HG03342 (cell line): Measurements from ENCODE around the gene RIPOR1.

ENCODE experiments used
- ATAC-seq: cut with Tn5 transposase; IDR thresholded peaks from one replicate; pipeline ENCODE4 v1.9.1; 2021; ENCODE audit warnings: mild to moderate bottlenecking, moderate library complexity; ENCODE audit not compliant: unreplicated experiment

The RIPOR1 gene

DNA sequence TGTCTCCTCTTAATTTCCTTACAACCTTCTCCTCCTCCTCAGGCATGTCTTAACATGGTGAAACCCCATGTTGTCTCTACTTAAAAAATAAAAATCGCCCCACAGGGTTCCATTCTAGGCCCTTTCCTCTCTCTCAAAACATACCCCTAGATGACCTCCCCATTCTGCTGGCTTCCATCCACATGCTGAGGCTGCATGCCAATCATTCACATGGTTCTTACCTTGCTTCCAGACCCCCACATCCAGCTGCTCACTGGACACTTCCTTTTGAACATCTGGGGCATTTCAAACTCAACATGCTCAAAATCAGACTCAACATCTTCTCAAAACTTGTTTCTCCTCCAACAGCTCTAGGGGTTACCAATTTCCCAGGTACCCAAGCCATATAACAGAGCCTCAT lies 21.3 kb downstream of the RIPOR1 start:
- no peak for ATAC-seq

- ATAC-seq = no peak
Measured at GRCh38 chr16:67551091-67551490, 22.5 kb downstream of the RIPOR1 start.

DNA sequence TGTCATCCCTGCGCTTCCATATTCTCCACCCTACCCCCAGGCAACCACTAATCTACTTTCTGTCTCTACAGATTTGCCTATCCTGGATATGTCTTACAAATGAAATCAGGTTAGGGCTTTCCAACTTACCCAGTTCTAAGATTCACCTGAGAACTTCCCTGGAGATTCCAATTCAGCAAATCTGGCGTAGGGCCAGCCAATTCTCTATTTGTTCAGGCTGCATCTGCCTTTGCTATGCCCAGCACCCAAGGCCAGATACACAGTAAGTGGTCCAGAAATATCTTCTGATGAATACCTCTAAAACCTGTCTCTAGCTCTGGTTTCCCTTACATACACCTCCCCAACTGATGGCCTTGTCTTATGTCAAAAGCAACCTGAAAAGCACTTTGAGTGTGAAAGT lies 23.3 kb downstream of the RIPOR1 start:
- ATAC-seq = no peak

DNA sequence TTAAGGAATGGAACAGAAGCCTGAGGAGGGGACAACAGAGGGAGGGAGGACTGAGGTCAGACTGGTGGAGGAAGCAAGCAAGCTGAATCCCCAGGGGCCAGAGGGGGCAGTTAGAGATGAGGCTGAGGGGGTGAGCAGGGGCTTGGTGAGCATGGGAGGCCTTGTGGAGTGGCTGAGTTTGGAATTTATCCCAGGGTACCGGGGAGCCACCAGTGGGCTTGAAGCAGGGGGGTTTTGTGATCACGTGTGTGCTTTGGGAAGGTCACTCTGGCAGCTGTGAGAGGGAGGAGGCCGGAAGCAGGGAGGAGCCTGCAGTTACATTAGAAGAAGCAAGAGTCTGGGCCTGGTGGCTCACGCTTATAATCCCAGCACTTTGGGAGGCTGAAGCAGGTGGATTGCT lies 23.8 kb downstream of the RIPOR1 start:
- ATAC-seq = no peak

- ATAC-seq = no peak
Measured at GRCh38 chr16:67555795-67556212, 27.2 kb downstream of the RIPOR1 start.

GRCh38 chr16:67558859-67559258 lies 30.2 kb downstream of the RIPOR1 start:
- ATAC-seq = no peak

DNA sequence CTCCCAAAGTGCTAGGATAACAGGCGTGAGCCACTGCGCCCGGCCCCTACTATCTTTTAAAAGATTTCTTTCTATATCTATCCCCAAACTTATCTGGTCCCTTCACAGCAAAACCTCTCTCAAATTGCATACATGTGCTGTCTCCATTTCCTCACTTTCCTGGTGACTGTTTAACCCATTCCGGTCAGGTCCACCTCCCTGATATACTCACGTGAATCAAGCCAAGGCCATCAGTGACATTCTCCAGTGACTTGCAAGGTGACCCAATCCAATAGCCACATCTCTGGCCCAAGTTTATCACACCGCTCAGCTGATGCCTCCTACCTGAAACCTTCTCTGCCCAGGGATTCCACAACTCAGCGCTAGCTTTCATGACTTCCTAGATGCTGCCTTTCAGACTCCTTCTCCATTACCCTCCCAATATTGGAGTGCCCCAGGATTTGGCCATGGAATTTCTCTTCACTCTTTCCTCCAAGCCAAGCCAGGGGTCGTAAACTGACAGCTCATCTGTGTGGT lies 32.3 kb downstream of the RIPOR1 start:
- ATAC-seq = no peak

GRCh38 chr16:67561501-67561823 lies 32.8 kb downstream of the RIPOR1 start:
- ATAC-seq = no peak

DNA sequence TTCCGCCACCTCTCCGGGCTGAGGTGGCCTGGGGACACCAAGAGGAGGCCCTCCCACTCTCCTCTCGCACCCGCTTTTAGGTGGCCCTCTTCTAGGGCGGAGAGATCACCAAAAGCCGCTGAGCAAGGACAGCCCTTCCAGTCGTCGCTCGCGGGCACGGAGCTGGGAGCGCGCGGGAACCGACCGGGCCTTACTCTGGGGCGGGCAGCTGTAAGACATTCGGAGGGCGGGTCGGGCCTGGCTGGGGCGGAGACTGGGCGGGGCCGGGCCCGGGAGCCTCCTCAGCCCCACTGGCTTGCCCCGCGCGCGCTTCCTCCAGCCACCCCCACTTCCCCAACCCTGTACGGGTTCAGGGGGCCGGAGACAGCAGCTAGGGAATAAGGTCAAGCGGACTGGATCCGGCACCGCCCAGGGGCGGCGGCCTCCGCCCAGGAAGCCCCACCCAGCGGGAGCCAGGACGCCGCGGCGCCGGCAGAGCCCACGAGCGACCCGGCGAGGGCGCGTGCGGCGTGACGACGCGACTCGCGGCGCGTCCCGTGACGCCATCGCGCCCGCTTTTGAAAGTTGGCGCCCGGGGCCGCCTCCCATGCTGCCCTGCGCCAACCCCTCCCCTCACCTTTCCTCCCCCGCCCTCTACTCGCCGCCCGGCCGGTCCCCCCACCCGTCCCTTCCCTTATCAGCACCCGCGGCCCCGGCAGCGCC lies 33.3 kb downstream of the RIPOR1 start:
- peak; percentile 81 for ATAC-seq

DNA sequence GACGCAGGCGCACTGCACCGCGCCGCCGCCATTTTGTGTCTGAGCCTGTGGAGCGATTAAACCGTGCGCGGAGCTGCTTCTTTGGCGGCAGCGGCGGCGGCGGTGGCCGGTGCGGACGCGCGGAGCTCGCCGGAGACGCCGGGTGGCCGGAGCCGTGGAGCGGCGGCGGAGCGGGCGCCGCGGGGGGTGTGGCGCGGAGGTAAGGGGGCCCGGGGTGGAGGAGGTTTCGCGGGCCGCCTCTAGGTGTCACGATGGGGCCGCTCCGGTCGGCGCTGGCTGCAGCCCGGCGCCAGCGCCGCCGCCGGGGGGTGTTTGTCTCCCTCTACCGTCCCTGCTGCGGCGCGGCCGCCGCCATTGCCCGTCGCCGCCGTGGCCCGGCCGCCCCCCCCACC lies 33.9 kb downstream of the RIPOR1 start, which contains the start of gene CTCF:
Gene CTCF (plus strand): TSS at position 1 of the 392 bp plus-strand sequence. CDS start 48,307 bp downstream, outside the sequence.
- peak; percentile 36 for ATAC-seq

DNA sequence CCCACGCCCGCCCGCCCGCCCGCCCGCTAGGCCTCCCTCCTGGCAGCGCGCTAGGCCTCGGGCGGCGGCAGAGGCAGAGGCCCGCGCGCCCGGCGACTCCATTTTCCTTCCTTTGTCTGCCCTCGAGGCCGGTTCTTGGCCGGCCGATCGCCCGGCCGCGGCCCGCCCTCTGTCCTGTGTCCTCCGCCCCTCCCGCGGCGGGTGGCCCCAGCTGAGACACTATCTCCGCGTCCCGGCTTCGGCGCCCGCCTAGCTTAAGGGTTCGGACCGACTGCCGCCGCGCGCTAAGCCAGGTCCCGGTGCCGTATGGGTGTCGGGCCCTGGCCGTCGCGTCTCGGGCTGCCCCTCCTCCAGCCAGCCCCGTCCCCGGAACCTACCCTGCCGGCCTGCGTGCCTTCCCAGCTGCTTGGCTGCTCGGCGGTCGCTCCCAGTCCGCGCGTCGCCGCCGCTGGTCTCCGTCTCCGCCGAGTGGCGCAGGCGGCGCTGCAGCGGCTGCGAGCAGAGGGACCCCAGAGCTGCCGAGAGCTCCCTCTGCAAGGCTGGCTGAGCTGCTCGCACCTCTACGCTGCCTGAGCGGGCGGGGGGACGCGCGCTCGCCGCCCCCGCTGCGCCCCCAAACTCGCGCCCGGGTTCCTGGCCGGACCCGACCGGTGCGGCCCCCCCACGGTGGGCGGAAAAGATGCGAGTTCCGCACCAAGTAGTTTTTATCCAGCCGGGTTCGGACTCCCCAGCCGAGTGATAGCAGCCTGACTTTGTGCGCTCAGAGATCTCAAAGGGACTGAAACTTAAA lies 34.5 kb downstream of the RIPOR1 start:
- peak; percentile 5 for ATAC-seq

DNA sequence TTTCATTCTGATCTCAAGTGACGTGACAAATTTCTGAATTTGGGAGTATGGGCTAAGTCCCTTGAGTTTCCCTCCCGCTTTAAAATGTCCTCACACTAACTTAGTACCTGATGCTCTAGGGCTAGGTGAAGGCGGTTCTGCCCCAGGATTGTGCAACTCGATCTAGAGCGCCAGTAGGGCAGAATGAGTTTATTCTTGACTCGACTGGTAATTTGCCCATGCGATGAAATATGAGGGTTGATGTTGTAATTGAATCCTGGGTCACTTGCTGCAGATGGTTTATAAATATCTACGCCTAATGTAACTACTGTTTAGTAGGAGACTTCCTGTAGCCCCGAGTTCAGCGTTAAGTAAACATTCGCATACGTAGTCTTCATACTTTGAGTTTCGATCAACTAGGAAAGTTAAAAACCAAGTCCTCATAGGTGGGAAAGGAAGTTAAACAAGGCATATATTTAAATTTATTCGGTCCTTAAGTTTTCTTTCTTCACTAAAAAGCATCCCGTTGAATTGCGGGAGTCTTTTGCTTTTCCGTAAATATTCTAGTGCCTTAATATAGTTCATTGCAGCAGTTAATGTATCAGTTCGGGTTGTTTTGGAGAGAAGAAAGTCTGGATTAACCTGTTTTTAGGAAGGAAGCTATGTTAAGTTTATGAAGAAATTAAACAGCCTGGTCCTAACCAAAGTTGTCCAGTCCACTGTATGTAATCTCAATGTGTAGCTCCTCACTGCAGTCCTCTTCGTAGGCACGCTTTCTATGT lies 35.3 kb downstream of the RIPOR1 start:
- no peak for ATAC-seq

- no peak for ATAC-seq
Measured at GRCh38 chr16:67565470-67566100, 37.0 kb downstream of the RIPOR1 start.

DNA sequence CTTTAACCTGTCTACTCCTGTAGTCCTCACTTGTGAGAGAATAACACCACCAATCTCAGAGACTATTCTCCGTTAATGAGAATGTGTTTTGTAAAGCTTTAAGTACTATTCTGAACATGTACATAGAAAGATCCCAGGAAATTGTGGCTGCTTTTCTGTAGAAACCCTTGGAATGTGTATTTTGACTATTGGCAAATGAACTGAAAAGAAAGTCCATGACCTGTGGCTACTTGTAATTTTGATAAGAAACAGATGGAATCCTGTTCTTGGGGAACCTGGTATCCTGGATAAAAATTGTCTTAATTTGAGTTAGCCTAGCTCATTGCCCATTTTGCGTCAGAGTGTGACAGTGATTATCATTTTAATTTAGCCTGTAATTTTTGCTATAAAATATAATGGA lies 42.8 kb downstream of the RIPOR1 start:
- ATAC-seq = no peak

DNA sequence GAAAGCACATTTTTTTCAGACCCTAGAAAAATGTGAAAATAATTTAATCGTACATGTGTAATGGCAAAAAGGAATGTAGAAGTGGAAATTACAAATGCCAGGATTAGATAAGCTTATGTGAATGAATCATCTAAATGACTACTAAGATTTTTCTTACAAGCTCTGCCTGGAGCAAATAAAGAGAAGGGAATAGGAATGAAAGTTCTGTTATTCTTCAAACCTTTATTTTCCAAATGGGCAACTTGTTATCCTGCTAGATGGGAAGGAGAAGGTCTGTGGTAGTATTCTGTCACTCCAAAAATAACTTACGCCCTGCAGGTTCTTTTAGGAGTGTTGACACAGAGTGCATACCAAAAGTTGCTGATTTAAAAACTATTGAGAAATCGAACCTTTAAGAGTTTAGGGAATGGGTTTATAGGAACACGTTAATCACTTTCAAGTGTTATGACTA lies 43.4 kb downstream of the RIPOR1 start:
- ATAC-seq = no peak

- ATAC-seq = no peak
Measured at GRCh38 chr16:67579686-67580085, 51.1 kb downstream of the RIPOR1 start.

DNA sequence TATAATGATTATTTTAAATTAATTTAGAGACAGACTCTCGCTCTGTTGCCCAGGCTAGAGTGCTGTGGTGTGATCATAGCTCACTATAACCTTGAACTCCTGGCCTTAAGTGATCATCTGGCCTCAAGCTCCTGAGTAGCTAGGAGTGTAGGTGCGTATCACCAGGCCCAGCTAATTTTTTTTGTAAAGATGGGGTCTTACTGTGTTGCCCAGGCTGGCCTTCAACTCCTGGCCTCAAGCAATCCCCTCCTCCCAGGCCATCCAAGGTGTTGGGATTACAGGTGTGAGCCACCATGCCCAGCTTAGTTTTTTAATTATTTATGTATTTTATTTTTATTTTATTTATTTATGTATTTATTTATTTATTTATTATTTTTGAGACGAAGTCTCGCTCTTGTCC lies 51.6 kb downstream of the RIPOR1 start:
- ATAC-seq = no peak

DNA sequence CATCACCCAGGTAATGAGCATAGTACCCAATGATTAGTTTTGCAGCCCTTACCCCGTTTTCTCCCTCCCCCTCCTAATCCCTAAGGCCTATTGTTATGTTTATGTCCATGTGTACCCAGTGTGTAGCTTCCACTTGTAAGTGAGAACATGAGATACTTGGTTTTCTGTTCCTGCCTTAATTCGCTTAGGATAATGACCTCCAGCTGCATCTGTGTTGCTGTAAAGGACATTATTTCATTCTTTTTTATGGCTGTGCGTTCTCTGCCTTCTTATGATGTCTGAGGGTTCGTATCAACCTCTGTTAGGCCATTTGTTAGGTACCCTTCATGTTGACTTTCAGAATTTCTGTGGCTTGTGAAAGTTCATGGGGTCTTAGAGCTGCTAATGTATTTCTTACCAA lies 64.7 kb downstream of the RIPOR1 start:
- ATAC-seq = no peak

DNA sequence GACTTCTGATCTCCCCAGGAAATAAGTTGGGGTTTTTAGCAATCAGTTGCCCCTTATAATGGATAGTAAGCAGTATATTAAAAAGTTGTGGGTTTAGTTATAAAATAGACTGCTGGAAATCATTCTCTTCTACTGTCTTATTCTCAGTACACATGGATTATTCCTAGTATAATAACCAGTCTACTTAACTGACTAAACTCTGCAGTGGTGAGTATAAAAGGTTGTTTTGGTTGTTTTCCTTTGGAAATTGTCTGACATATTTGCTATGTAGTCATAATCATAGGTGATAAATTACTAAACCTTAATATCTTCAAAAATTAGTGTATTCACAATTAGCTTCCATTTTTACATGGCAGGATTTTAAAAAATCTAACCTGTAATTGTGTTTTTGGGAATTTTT lies 65.1 kb downstream of the RIPOR1 start:
- no peak for ATAC-seq

- no peak for ATAC-seq
Measured at GRCh38 chr16:67594256-67594915, 65.8 kb downstream of the RIPOR1 start.
